Measurements from ENCODE around the gene EIF4E2. TPM values are rescaled to one million over a fixed set of nuclear protein-coding genes. Genes with fewer than 3 reads are reported as not detected.

Gene EIF4E2
- total RNA-seq, 1 experiment from 2014 or later: 69.6 TPM

- Histone ChIP-seq H3K9me3 (ENCODE audit: insufficient read depth, low read depth) (no peaks in the 10 kb centered on the region), H3K79me2 (ENCODE audit: low read depth) (no peaks in the 10 kb centered on the region), H3K4me2 (no peak overlapping the region), H3K27me3 (ENCODE audit: insufficient read depth, low read depth) (no peaks in the 10 kb centered on the region), H3K4me1 (replicated peaks; ENCODE audit: insufficient read depth) (peaks cover 4% of the 10 kb centered on the region; the same call in 1 of the 2 replicates), H3K27ac (no peak overlapping the region), H3K9me2 (ENCODE audit: insufficient read depth) (no peaks in the 10 kb centered on the region), H3F3A (ENCODE audit: insufficient read depth, low read depth) (0 out of 2 replicates have a peak, but pooled peaks cover under 1% of the 10 kb centered on the region), H4K20me1 (ENCODE audit: insufficient read depth) (no peaks in the 10 kb centered on the region), H2AFZ (no peak overlapping the region), H3K4me3 (no peak overlapping the region), H3K36me3 (ENCODE audit: low read depth) (no peaks in the 10 kb centered on the region)
- DNase-seq: no peak
- TF ChIP-seq EZH2 (IDR thresholded peaks at IDR 0.05; ENCODE audit: low read depth) (no peak), CTCF (conservative IDR thresholded peaks at IDR 0.05) (no peak)
- CTCF ChIA-PET: interaction anchor here (0.6 kb wide), 1 partner anchor 64 kb away, joined by 3 read pairs; the partner anchor contains the start of gene CHRNG
- no TSS peak for BruUV-seq (replicated peaks)
- intact Hi-C loops (cut with micrococcal nuclease; ENCODE audit: unreplicated experiment): no loop called here
- POLR2A ChIA-PET (ENCODE audit: unreplicated experiment): no interaction called here
Measured at GRCh38 chr2:232603283-232603682, 52.8 kb downstream of the EIF4E2 start.

- Histone ChIP-seq H3K9me2 (ENCODE audit: insufficient read depth) (no peaks in the 10 kb centered on the region), H3K4me3 (no peak overlapping the region), H3K9me3 (ENCODE audit: insufficient read depth, low read depth) (no peaks in the 10 kb centered on the region), H3K79me2 (ENCODE audit: low read depth) (no peaks in the 10 kb centered on the region), H3K4me1 (replicated peaks; ENCODE audit: insufficient read depth) (peaks cover 16% of the 10 kb centered on the region), H3K27ac (no peak overlapping the region), H3F3A (ENCODE audit: insufficient read depth, low read depth) (peaks cover 13% of the 10 kb centered on the region), H3K36me3 (ENCODE audit: low read depth) (no peaks in the 10 kb centered on the region), H3K27me3 (ENCODE audit: insufficient read depth, low read depth) (no peaks in the 10 kb centered on the region), H4K20me1 (ENCODE audit: insufficient read depth) (no peaks in the 10 kb centered on the region), H2AFZ (no peak overlapping the region), H3K4me2 (no peak overlapping the region)
- POLR2A ChIA-PET (ENCODE audit: unreplicated experiment): no interaction called here
- no peak for DNase-seq
- CTCF ChIA-PET: no interaction called here
- BruUV-seq (replicated peaks): no TSS peak
- intact Hi-C loops (cut with micrococcal nuclease; ENCODE audit: unreplicated experiment): no loop called here
- TF ChIP-seq CTCF (conservative IDR thresholded peaks at IDR 0.05): no peak
- no peak for TF ChIP-seq EZH2 (IDR thresholded peaks at IDR 0.05; ENCODE audit: low read depth)
Measured at GRCh38 chr2:232604535-232604934, 54.0 kb downstream of the EIF4E2 start.

- DNase-seq: no peak
- Histone ChIP-seq H2AFZ (no peak overlapping the region), H3K36me3 (ENCODE audit: low read depth) (no peaks in the 10 kb centered on the region), H3K9me2 (ENCODE audit: insufficient read depth) (no peaks in the 10 kb centered on the region), H3K9me3 (ENCODE audit: insufficient read depth, low read depth) (no peaks in the 10 kb centered on the region), H3K4me1 (replicated peaks; ENCODE audit: insufficient read depth) (peaks cover 39% of the 10 kb centered on the region), H3F3A (ENCODE audit: insufficient read depth, low read depth) (peaks cover 27% of the 10 kb centered on the region), H3K4me2 (no peak overlapping the region), H4K20me1 (ENCODE audit: insufficient read depth) (no peaks in the 10 kb centered on the region), H3K4me3 (no peak overlapping the region), H3K79me2 (ENCODE audit: low read depth) (no peaks in the 10 kb centered on the region), H3K27ac (no peak overlapping the region), H3K27me3 (ENCODE audit: insufficient read depth, low read depth) (no peaks in the 10 kb centered on the region)
- POLR2A ChIA-PET (ENCODE audit: unreplicated experiment): no interaction called here
- intact Hi-C loops (cut with micrococcal nuclease; ENCODE audit: unreplicated experiment): loop anchor here (2.0 to 5.0 kb wide), 4 partner anchors 62 to 836 kb away; partner anchors contain the start of genes ATG16L1 and DGKD
- no TSS peak for BruUV-seq (replicated peaks)
- CTCF ChIA-PET: interaction anchor here (0.6 to 0.7 kb wide), 2 partner anchors 533 to 649 kb away, joined by 3 read pairs; no protein-coding TSS in a partner anchor
- TF ChIP-seq CTCF (conservative IDR thresholded peaks at IDR 0.05): no peak
Measured at GRCh38 chr2:232607011-232607410, 56.5 kb downstream of the EIF4E2 start.

All from PC-9 (cell line).